WTC11 (cell line): ENCODE measurements around the gene AMDHD2. TPM values are rescaled to one million over a fixed set of nuclear protein-coding genes. Genes with fewer than 3 reads are reported as not detected.
"Not testable (repeated sequence)": the region's sequence is repeated elsewhere in the genome, so short reads cannot be mapped to it uniquely, and the experiment has no call there.

Source experiments
- ATAC-seq: fragments of 200-7000 bp; cut with Tn5 transposase; 2 replicates; pipeline ENCODE4 v1.10.0; 2021; ENCODE audit warnings: mild to moderate bottlenecking, moderate library complexity
- CTCF ChIA-PET: fragments of 300-600 bp; sonication (Branson Sonifier 250); formaldehyde crosslinking; loops from one replicate; lab custom pipeline; 2021; ENCODE audit warnings: antibody characterized with exemption; lab: Charles Lee
- POLR2A ChIA-PET: fragments of 350-600 bp; sonication (Branson Sonifier 250); formaldehyde crosslinking; loops from one replicate; lab custom pipeline; 2021; ENCODE audit warnings: antibody characterized with exemption; lab: Charles Lee
- DNase-seq: peaks from one replicate; pipeline ENCODE4 v3.0.0; 2021; ENCODE audit warnings: low spot score
- H3K27ac Mint-ChIP-seq: 2 replicates; pipeline ENCODE4 v1.8.0; 2021; ENCODE audit warnings: mixed read lengths
- H3K27me3 Mint-ChIP-seq: 2 replicates; pipeline ENCODE4 v1.8.0; 2021; ENCODE audit warnings: low read depth, mild to moderate bottlenecking, moderate library complexity, mixed read lengths
- H3K36me3 Mint-ChIP-seq: 2 replicates; pipeline ENCODE4 v1.8.0; 2021; ENCODE audit warnings: mixed read lengths
- H3K4me1 Mint-ChIP-seq: 2 replicates; pipeline ENCODE4 v1.8.0; 2022; ENCODE audit warnings: mixed read lengths
- H3K4me3 Mint-ChIP-seq: 2 replicates; pipeline ENCODE4 v1.8.0; 2021; ENCODE audit warnings: mild to moderate bottlenecking, moderate library complexity, mixed read lengths
- H3K9me3 Mint-ChIP-seq: 2 replicates; pipeline ENCODE4 v1.8.0; 2021; ENCODE audit warnings: mixed read lengths
- ATF1 ChIP-seq: sonication (generic); formaldehyde crosslinking; IDR thresholded peaks from 2 replicates; pipeline ENCODE4 v1.8.1; 2023; ENCODE audit warnings: mild to moderate bottlenecking, moderate library complexity, missing genetic modification reagents
- ELF4 ChIP-seq: sonication (generic); formaldehyde crosslinking; IDR thresholded peaks from 2 replicates; pipeline ENCODE4 v1.8.1; 2022; ENCODE audit warnings: low read depth, mild to moderate bottlenecking, moderate library complexity, missing genetic modification reagents
- ESRRA ChIP-seq: sonication (generic); formaldehyde crosslinking; IDR thresholded peaks from 2 replicates; pipeline ENCODE4 v1.8.1; 2022; ENCODE audit warnings: mild to moderate bottlenecking, missing genetic modification reagents, borderline replicate concordance
- GABPB1 ChIP-seq: sonication (generic); formaldehyde crosslinking; IDR thresholded peaks from 2 replicates; pipeline ENCODE4 v1.8.1; 2023; ENCODE audit warnings: mild to moderate bottlenecking, missing genetic modification reagents
- NFYB ChIP-seq: sonication (generic); formaldehyde crosslinking; conservative IDR thresholded peaks from 2 replicates; pipeline ENCODE4 v1.8.0; 2022; ENCODE audit warnings: low read depth, missing genetic modification reagents
- PRDM15 ChIP-seq: sonication (generic); formaldehyde crosslinking; IDR thresholded peaks from 2 replicates; pipeline ENCODE4 v1.8.0; 2022; ENCODE audit warnings: missing genetic modification reagents
- SP1 ChIP-seq: sonication (generic); formaldehyde crosslinking; conservative IDR thresholded peaks from 2 replicates; pipeline ENCODE4 v1.8.1; 2022; ENCODE audit warnings: missing genetic modification reagents
- ZNF416 ChIP-seq: fragments of 250-450 bp; sonication (Bioruptor Pico); IDR thresholded peaks from 2 replicates; pipeline ENCODE4 v1.9.0; 2021; ENCODE audit warnings: mild to moderate bottlenecking, inconsistent platforms
- total RNA-seq: library from RNA; stranded (reverse); gene quantifications from 3 replicates; pipeline ENCODE4 v1.2.3, GENCODE V29; 2021

Gene AMDHD2
- total RNA-seq, 1 experiment from 2014 or later = 70.9 TPM

- Mint-ChIP-seq H3K27me3 (peaks cover 8% of the 10 kb centered on the region; the same call in 1 of the 2 replicates), H3K36me3 (no peaks in the 10 kb centered on the region)
- POLR2A ChIA-PET = interaction anchor here (0.5 to 1.1 kb wide), 4 partner anchors 17 to 222 kb away, joined by 3 to 7 read pairs (median 5); partner anchors contain the start of gene ATP6V0C
Observed at GRCh38 chr16:2537451-2538379, 17.5 kb downstream of the AMDHD2 start, which contains the start of gene PDPK1. Gene PDPK1, plus strand, starts transcription at chr16:2538021. Its CDS starts 92 bp downstream, at chr16:2538113.

GRCh38 chr16:2539192-2539844 is 19.1 kb downstream of the AMDHD2 start:
- POLR2A ChIA-PET, ATAC-seq, H3K27me3 Mint-ChIP-seq, H3K27ac Mint-ChIP-seq, DNase-seq, H3K9me3 Mint-ChIP-seq, H3K36me3 Mint-ChIP-seq: not testable (repeated sequence)
- Mint-ChIP-seq H3K4me1 (peaks cover 12% of the 10 kb centered on the region), H3K4me3 (peak overlapping the region; percentile 75)
- CTCF ChIA-PET = interaction anchor here (0.6 to 0.7 kb wide), 2 partner anchors 51 to 110 kb away, joined by 3 to 4 read pairs; no protein-coding TSS in a partner anchor

More at GRCh38 chr16:2537451-2538379, 17.5 kb downstream of the AMDHD2 start, which contains the start of gene PDPK1:
- H3K4me1 Mint-ChIP-seq = peaks cover 12% of the 10 kb centered on the region
- TF ChIP-seq ATF1 (CRISPR knock-in tag) (no peak), SP1 (CRISPR knock-in tag) (peak; percentile 78; the same call in 1 of the 2 replicates), NFYB (CRISPR knock-in tag) (peak; percentile 61), PRDM15 (CRISPR knock-in tag) (peak; percentile 75), ESRRA (CRISPR knock-in tag) (0 out of 2 replicates have a peak, but pooled peaks have one; percentile 31), ZNF416 (peak; percentile 56; the same call in 1 of the 2 replicates), ELF4 (CRISPR knock-in tag) (no peak)
- H3K9me3 Mint-ChIP-seq = no peaks in the 10 kb centered on the region
- CTCF ChIA-PET = interaction anchor here (0.6 to 1.0 kb wide), 4 partner anchors 25 to 514 kb away, joined by 3 to 5 read pairs (median 3); partner anchors contain the start of gene ATP6V0C
- DNase-seq = peak; percentile 93
- peak within 1 kb of the TSS; percentile 75 for H3K4me3 Mint-ChIP-seq
- peak; percentile 94 for ATAC-seq
- H3K27ac Mint-ChIP-seq = peak within 1 kb of the TSS; percentile 76

- H3K36me3 Mint-ChIP-seq, H3K9me3 Mint-ChIP-seq, POLR2A ChIA-PET, H3K27me3 Mint-ChIP-seq, H3K27ac Mint-ChIP-seq, CTCF ChIA-PET: not testable (repeated sequence)
- H3K4me3 Mint-ChIP-seq = peak overlapping the region; percentile 75
- peak; percentile 22 for ATAC-seq
- peaks cover 12% of the 10 kb centered on the region for H3K4me1 Mint-ChIP-seq
- peak; percentile 74 for DNase-seq
Observed at GRCh38 chr16:2539845-2540458, 19.8 kb downstream of the AMDHD2 start.

- H3K4me3 Mint-ChIP-seq, H3K36me3 Mint-ChIP-seq, DNase-seq, CTCF ChIA-PET, ATAC-seq, H3K9me3 Mint-ChIP-seq, H3K27ac Mint-ChIP-seq, H3K27me3 Mint-ChIP-seq, POLR2A ChIA-PET: not testable (repeated sequence)
- peaks cover 12% of the 10 kb centered on the region for H3K4me1 Mint-ChIP-seq
Observed at GRCh38 chr16:2540912-2541311, 20.7 kb downstream of the AMDHD2 start.

- H3K27me3 Mint-ChIP-seq, DNase-seq, H3K27ac Mint-ChIP-seq, POLR2A ChIA-PET, H3K4me3 Mint-ChIP-seq, CTCF ChIA-PET, H3K9me3 Mint-ChIP-seq, H3K36me3 Mint-ChIP-seq, ATAC-seq: not testable (repeated sequence)
- TF ChIP-seq GABPB1 (CRISPR knock-in tag) = peak; percentile 39; the same call in 1 of the 2 replicates
- H3K4me1 Mint-ChIP-seq = peaks cover 12% of the 10 kb centered on the region
Observed at GRCh38 chr16:2541409-2541808, 21.2 kb downstream of the AMDHD2 start.

- POLR2A ChIA-PET = interaction anchor here (0.6 kb wide), 1 partner anchor 8 kb away, joined by 3 read pairs; no protein-coding TSS in a partner anchor
- not testable (repeated sequence) for H3K4me1 Mint-ChIP-seq, H3K4me3 Mint-ChIP-seq, H3K27me3 Mint-ChIP-seq, DNase-seq, H3K9me3 Mint-ChIP-seq, H3K36me3 Mint-ChIP-seq, ATAC-seq
- CTCF ChIA-PET = interaction anchor here (0.6 kb wide), 2 partner anchors 11 to 31 kb away, joined by 3 read pairs; no protein-coding TSS in a partner anchor
- H3K27ac Mint-ChIP-seq = peak overlapping the region; percentile 32; the same call in 1 of the 2 replicates
Observed at GRCh38 chr16:2543771-2544170, 23.6 kb downstream of the AMDHD2 start.

- DNase-seq, H3K4me1 Mint-ChIP-seq, H3K27me3 Mint-ChIP-seq, H3K36me3 Mint-ChIP-seq, H3K9me3 Mint-ChIP-seq, H3K27ac Mint-ChIP-seq, H3K4me3 Mint-ChIP-seq, ATAC-seq, POLR2A ChIA-PET, CTCF ChIA-PET: not testable (repeated sequence)
Observed at GRCh38 chr16:2550283-2550878, 30.2 kb downstream of the AMDHD2 start.
